ENCODE data around the gene SPACA4. TPM values are rescaled to one million over a fixed set of nuclear protein-coding genes. Genes with fewer than 3 reads are reported as not detected.

SPACA4 gene
- polyA plus RNA-seq, 2 of the 4 experiments (the other 2 are of a cell fraction), result 0.08 to 0.12 TPM

DNA sequence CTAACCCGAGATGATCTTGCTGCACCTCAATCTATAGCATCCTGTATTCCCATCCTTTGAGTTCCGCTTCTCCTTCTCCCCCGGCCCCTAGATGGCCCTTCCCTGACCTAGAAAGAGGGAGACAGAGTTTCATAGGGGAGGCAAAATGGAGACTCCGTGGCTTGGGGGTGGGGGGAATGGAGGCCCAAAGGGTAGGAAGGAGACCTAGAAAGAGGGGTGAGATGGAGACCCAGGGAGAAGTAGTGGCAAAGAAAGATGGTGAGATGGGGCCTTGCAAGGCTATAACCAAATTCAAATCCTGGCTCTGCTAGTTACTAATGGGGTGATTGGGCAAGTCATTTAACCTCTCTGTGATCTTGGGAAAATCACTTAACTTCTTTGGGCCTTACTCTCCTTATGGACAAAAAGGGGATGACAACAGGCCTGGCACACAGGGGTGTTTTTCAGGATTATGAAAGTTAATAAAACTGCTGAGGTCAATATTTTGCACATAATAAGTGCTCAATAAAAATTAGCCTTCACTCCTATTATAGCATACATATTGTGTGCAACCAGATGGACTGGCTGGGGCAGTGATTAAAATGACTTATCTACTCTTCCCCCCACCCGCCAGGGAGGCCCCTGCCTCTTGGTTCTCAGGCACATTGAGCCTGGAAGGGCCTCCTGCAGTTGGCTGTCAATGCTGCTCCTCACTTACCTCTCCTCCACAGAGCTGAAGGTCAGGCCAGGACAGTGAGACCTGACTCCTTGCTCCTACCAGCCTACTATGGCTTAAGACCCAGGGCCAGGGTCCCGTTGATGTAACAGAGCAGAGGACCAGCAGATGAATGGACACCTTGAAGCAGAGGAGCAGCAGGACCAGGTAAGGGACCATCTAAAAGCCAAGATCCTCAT, 13.4 kb downstream of the SPACA4 start (continued):
- peak; percentile 22; the same call in 1 of the 2 replicates for TF ChIP-seq FOSB (CRISPR knock-in tag; IDR thresholded peaks at IDR 0.05)
- TF ChIP-seq, protein P1, sequence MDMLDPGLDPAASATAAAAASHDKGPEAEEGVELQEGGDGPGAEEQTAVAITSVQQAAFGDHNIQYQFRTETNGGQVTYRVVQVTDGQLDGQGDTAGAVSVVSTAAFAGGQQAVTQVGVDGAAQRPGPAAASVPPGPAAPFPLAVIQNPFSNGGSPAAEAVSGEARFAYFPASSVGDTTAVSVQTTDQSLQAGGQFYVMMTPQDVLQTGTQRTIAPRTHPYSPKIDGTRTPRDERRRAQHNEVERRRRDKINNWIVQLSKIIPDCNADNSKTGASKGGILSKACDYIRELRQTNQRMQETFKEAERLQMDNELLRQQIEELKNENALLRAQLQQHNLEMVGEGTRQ (IDR thresholded peaks at IDR 0.05), result no peak
- no peak for TF ChIP-seq NR3C1 (IDR thresholded peaks at IDR 0.05)
- TF ChIP-seq ZC3H11A (IDR thresholded peaks at IDR 0.05), result no peak
- no peak for TF ChIP-seq BHLHE40 (IDR thresholded peaks at IDR 0.05; ENCODE audit: low read depth, low read length)
- no peak for TF ChIP-seq HEYL (CRISPR knock-in tag; IDR thresholded peaks at IDR 0.05)
- TF ChIP-seq, protein P2, sequence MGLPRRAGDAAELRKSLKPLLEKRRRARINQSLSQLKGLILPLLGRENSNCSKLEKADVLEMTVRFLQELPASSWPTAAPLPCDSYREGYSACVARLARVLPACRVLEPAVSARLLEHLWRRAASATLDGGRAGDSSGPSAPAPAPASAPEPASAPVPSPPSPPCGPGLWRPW (IDR thresholded peaks at IDR 0.05), result no peak
- 0 out of 2 replicates have a peak, but pooled peaks have one; percentile 84 for TF ChIP-seq TP53 (CRISPR knock-in tag; IDR thresholded peaks at IDR 0.05)
- peak; percentile 75 for TF ChIP-seq MAFK (IDR thresholded peaks at IDR 0.05; ENCODE audit: partially characterized antibody)
- TF ChIP-seq, protein P3, sequence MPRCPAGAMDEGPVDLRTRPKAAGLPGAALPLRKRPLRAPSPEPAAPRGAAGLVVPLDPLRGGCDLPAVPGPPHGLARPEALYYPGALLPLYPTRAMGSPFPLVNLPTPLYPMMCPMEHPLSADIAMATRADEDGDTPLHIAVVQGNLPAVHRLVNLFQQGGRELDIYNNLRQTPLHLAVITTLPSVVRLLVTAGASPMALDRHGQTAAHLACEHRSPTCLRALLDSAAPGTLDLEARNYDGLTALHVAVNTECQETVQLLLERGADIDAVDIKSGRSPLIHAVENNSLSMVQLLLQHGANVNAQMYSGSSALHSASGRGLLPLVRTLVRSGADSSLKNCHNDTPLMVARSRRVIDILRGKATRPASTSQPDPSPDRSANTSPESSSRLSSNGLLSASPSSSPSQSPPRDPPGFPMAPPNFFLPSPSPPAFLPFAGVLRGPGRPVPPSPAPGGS (IDR thresholded peaks at IDR 0.05), result no peak
- TF ChIP-seq FOXS1 (CRISPR knock-in tag; IDR thresholded peaks at IDR 0.05), result no peak
- TF ChIP-seq ZNF302 (CRISPR knock-in tag; IDR thresholded peaks at IDR 0.05), result no peak
- TF ChIP-seq ESRRA (IDR thresholded peaks at IDR 0.05; ENCODE audit: borderline replicate concordance, low read length), result no peak
- TF ChIP-seq PHF8 (IDR thresholded peaks at IDR 0.05; ENCODE audit: borderline replicate concordance, low read depth), result peak; percentile 71; the same call in 1 of the 2 replicates
- no peak for TF ChIP-seq NFE2L2 (conservative IDR thresholded peaks at IDR 0.05; ENCODE audit: low read length)
- TF ChIP-seq CEBPB (IDR thresholded peaks at IDR 0.05), result no peak
- no peak for TF ChIP-seq POLR2AphosphoS2 (conservative IDR thresholded peaks at IDR 0.05; ENCODE audit: low read length)
- TF ChIP-seq, protein P4, sequence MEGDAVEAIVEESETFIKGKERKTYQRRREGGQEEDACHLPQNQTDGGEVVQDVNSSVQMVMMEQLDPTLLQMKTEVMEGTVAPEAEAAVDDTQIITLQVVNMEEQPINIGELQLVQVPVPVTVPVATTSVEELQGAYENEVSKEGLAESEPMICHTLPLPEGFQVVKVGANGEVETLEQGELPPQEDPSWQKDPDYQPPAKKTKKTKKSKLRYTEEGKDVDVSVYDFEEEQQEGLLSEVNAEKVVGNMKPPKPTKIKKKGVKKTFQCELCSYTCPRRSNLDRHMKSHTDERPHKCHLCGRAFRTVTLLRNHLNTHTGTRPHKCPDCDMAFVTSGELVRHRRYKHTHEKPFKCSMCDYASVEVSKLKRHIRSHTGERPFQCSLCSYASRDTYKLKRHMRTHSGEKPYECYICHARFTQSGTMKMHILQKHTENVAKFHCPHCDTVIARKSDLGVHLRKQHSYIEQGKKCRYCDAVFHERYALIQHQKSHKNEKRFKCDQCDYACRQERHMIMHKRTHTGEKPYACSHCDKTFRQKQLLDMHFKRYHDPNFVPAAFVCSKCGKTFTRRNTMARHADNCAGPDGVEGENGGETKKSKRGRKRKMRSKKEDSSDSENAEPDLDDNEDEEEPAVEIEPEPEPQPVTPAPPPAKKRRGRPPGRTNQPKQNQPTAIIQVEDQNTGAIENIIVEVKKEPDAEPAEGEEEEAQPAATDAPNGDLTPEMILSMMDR (IDR thresholded peaks at IDR 0.05), result no peak
- no peak for TF ChIP-seq ZFP36 (IDR thresholded peaks at IDR 0.05; ENCODE audit: borderline replicate concordance, partially characterized antibody)
- TF ChIP-seq RFX5 (IDR thresholded peaks at IDR 0.05), result no peak; the same call in 1 of the 2 replicates
- TF ChIP-seq POLR2A (IDR thresholded peaks at IDR 0.05; ENCODE audit: low read length), result no peak
- TF ChIP-seq, protein P5, sequence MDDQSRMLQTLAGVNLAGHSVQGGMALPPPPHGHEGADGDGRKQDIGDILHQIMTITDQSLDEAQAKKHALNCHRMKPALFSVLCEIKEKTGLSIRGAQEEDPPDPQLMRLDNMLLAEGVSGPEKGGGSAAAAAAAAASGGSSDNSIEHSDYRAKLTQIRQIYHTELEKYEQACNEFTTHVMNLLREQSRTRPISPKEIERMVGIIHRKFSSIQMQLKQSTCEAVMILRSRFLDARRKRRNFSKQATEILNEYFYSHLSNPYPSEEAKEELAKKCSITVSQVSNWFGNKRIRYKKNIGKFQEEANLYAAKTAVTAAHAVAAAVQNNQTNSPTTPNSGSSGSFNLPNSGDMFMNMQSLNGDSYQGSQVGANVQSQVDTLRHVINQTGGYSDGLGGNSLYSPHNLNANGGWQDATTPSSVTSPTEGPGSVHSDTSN (IDR thresholded peaks at IDR 0.05), result no peak
- TF ChIP-seq FOSL2 (IDR thresholded peaks at IDR 0.05), result no peak
- no peak; the same call in 1 of the 2 replicates for TF ChIP-seq FOSL2 (CRISPR knock-in tag; IDR thresholded peaks at IDR 0.05)
- no peak for TF ChIP-seq EP300 (IDR thresholded peaks at IDR 0.05)
- TF ChIP-seq RARB (CRISPR knock-in tag; IDR thresholded peaks at IDR 0.05), result peak; percentile 20; the same call in 1 of the 2 replicates
- no peak for TF ChIP-seq RNF2 (IDR thresholded peaks at IDR 0.05; ENCODE audit: borderline replicate concordance, low read depth)
- TF ChIP-seq HOXB5 (CRISPR knock-in tag; IDR thresholded peaks at IDR 0.05), result no peak
- TF ChIP-seq CBX2 (IDR thresholded peaks at IDR 0.05; ENCODE audit: borderline replicate concordance, low read depth), result no peak
- TF ChIP-seq GATA3 (IDR thresholded peaks at IDR 0.05; ENCODE audit: borderline replicate concordance), result no peak
- TF ChIP-seq, protein P6, sequence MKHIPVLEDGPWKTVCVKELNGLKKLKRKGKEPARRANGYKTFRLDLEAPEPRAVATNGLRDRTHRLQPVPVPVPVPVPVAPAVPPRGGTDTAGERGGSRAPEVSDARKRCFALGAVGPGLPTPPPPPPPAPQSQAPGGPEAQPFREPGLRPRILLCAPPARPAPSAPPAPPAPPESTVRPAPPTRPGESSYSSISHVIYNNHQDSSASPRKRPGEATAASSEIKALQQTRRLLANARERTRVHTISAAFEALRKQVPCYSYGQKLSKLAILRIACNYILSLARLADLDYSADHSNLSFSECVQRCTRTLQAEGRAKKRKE (CRISPR knock-in tag; IDR thresholded peaks at IDR 0.05; ENCODE audit: low read depth), result peak; percentile 68; the same call in 1 of the 2 replicates
- TF ChIP-seq EHMT2 (IDR thresholded peaks at IDR 0.05; ENCODE audit: low read depth), result no peak

Measured in A549 (cell line).